GM12878 (cell line): Measurements from ENCODE around the gene CIROP. TPM values are rescaled to one million over a fixed set of nuclear protein-coding genes. Genes with fewer than 3 reads are reported as not detected.
A peak's percentile ranks its signal among the peaks of the same experiment; 100 is the strongest.

Experiments used
- ATAC-seq: fragments of 200-7000 bp; cut with Tn5 transposase; 3 replicates; pipeline ENCODE4 v1.9.1; 2020; ENCODE audit warnings: mild to moderate bottlenecking, moderate library complexity
- BruUV-seq: library from RNA; stranded (reverse); fragments of 400-500 nt; replicated peaks from 2 replicates; lab custom pipeline; 2021; lab: Mats Ljungman, UMichigan
- CTCF ChIA-PET: fragments of 300-600 bp; sonication (Branson Sonifier 250); formaldehyde crosslinking; extraction: SDS; loops from one replicate; lab custom pipeline; 2021; ENCODE audit warnings: inconsistent platforms; lab: Yijun Ruan, JAX
- POLR2A ChIA-PET: fragments of 350-600 bp; formaldehyde crosslinking; extraction: SDS; loops from one replicate; lab custom pipeline; 2021; ENCODE audit warnings: inconsistent platforms; lab: Charles Lee
- RAD21 ChIA-PET: fragments of 300-600 bp; sonication (Branson Sonifier 250); formaldehyde crosslinking; loops from one replicate; lab custom pipeline; 2023; ENCODE audit warnings: antibody characterized with exemption; ENCODE audit not compliant: unreplicated experiment; lab: Charles Lee
- SMC1A ChIA-PET: fragments of 300-600 bp; sonication (Branson Sonifier 250); formaldehyde crosslinking; loops from one replicate; lab custom pipeline; 2023; ENCODE audit not compliant: unreplicated experiment, uncharacterized antibody; lab: Charles Lee
- DNase-seq: peaks from one replicate; pipeline ENCODE4 v3.0.0-alpha.2; 2011; ENCODE audit warnings: low read depth, low spot score
- FAIRE-seq: peaks from 3 replicates; lab custom pipeline; 2011; peaks lifted over from hg19 to GRCh38; lab: Jason Lieb, UNC
- H2AFZ ChIP-seq: 2 replicates; pipeline ENCODE4 v1.6.0; 2011; ENCODE audit warnings: low read depth, low read length, control low read depth; ENCODE audit not compliant: control insufficient read depth
- H3K27ac ChIP-seq: 2 replicates; pipeline ENCODE4 v1.5.1; 2011; ENCODE audit warnings: control low read depth; ENCODE audit not compliant: control insufficient read depth, insufficient read depth
- H3K27me3 ChIP-seq, 2 experiments: replicated peaks in 1 of 2; 2 replicates each; pipeline versions ENCODE4 v1.6.0 to v1.6.1; 2011; ENCODE audit warnings: low read length in 1 of 2; ENCODE audit not compliant: control insufficient read depth in 2 of 2, insufficient read depth in 2 of 2
- H3K36me3 ChIP-seq, 2 experiments: 2 replicates each; pipeline ENCODE4 v1.5.1; 2011; ENCODE audit warnings: low read length in 1 of 2; ENCODE audit not compliant: control insufficient read depth in 2 of 2, insufficient read depth in 2 of 2
- H3K4me1 ChIP-seq: 2 replicates; pipeline ENCODE4 v1.6.1; 2011; ENCODE audit warnings: mild to moderate bottlenecking, low read length, moderate library complexity, mixed read lengths; ENCODE audit not compliant: control insufficient read depth, insufficient read depth
- H3K4me2 ChIP-seq: 2 replicates; pipeline ENCODE4 v1.6.0; 2011; ENCODE audit warnings: control low read depth; ENCODE audit not compliant: control insufficient read depth, insufficient read depth
- H3K4me3 ChIP-seq: fragments of 200-600 bp; sonication (generic); 2 replicates; pipeline ENCODE4 v1.5.1; 2016
- H3K79me2 ChIP-seq: 2 replicates; pipeline ENCODE4 v1.6.0; 2011; ENCODE audit warnings: low read length; ENCODE audit not compliant: control insufficient read depth, insufficient read depth
- H3K9ac ChIP-seq: 2 replicates; pipeline ENCODE4 v1.8.0; 2011; ENCODE audit warnings: low read length, control low read depth, mixed read lengths; ENCODE audit not compliant: control insufficient read depth, insufficient read depth
- H3K9me3 ChIP-seq: replicated peaks from 3 replicates; pipeline ENCODE4 v1.5.1; 2011; ENCODE audit warnings: mild to moderate bottlenecking, low read length; ENCODE audit not compliant: control insufficient read depth, insufficient read depth
- H4K20me1 ChIP-seq: 2 replicates; pipeline ENCODE4 v1.6.0; 2011; ENCODE audit not compliant: control insufficient read depth, insufficient read depth
- ASH2L ChIP-seq: fragments of 300-600, 200-600 bp; sonication (generic); IDR thresholded peaks from 2 replicates; pipeline ENCODE4 v1.6.1; 2017; ENCODE audit warnings: low read depth, mild to moderate bottlenecking, borderline replicate concordance
- BCL11A ChIP-seq: IDR thresholded peaks from 2 replicates; pipeline ENCODE4 v1.6.1; 2011; ENCODE audit warnings: low read depth, low read length
- BHLHE40 ChIP-seq, 2 experiments: fragments of 450-650 bp in 1 of 2; IDR thresholded peaks; 2 replicates each; pipeline ENCODE4 v1.6.1; 2011 to 2017; ENCODE audit warnings: low read depth in 2 of 2, borderline replicate concordance in 1 of 2, improper control_type of control experiment in 1 of 2, low read length in 1 of 2, mild to moderate bottlenecking in 1 of 2
- E2F4 ChIP-seq: IDR thresholded peaks from 2 replicates; pipeline ENCODE4 v1.6.1; 2012; ENCODE audit warnings: low read depth, low read length, improper control_type of control experiment
- HCFC1 ChIP-seq: fragments of 150-350 bp; IDR thresholded peaks from 2 replicates; pipeline ENCODE4 v1.6.1; 2014; ENCODE audit warnings: low read length
- MEF2B ChIP-seq: fragments of 450-650 bp; IDR thresholded peaks from 2 replicates; pipeline ENCODE4 v1.6.1; 2018; ENCODE audit warnings: mild to moderate bottlenecking, moderate library complexity; ENCODE audit not compliant: partially characterized antibody, poor library complexity, severe bottlenecking
- NFIC ChIP-seq: IDR thresholded peaks from 2 replicates; pipeline ENCODE4 v1.6.1; 2012; ENCODE audit warnings: low read depth, mild to moderate bottlenecking, inconsistent platforms, low read length, moderate library complexity
- NFYA ChIP-seq: IDR thresholded peaks from 2 replicates; pipeline ENCODE4 v1.6.1; 2011; ENCODE audit warnings: low read depth, mild to moderate bottlenecking, low read length, improper control_type of control experiment, borderline replicate concordance
- NKRF ChIP-seq: fragments of 450-650 bp; conservative IDR thresholded peaks from 2 replicates; pipeline ENCODE4 v1.6.1; 2017; ENCODE audit warnings: mild to moderate bottlenecking, moderate library complexity
- POLR2AphosphoS5 ChIP-seq: IDR thresholded peaks from 2 replicates; pipeline ENCODE4 v1.6.1; 2011; ENCODE audit warnings: mild to moderate bottlenecking, low read length, inconsistent platforms
- POU2F2 ChIP-seq: IDR thresholded peaks from 3 replicates; pipeline ENCODE4 v1.6.1; 2011; ENCODE audit warnings: low read depth, mild to moderate bottlenecking, low read length, borderline replicate concordance
- RELB ChIP-seq: fragments of 450-650 bp; IDR thresholded peaks from 2 replicates; pipeline ENCODE4 v1.6.1; 2017; ENCODE audit warnings: low read depth, mild to moderate bottlenecking, moderate library complexity
- SMAD5 ChIP-seq: IDR thresholded peaks from 2 replicates; pipeline ENCODE4 v1.6.1; 2016; ENCODE audit warnings: antibody characterized with exemption, low read depth
- SMARCA5 ChIP-seq: fragments of 450-650 bp; IDR thresholded peaks from 2 replicates; pipeline ENCODE4 v1.6.1; 2017; ENCODE audit warnings: mild to moderate bottlenecking
- SREBF1 ChIP-seq: IDR thresholded peaks from 2 replicates; pipeline ENCODE4 v1.6.1; 2012; ENCODE audit warnings: mild to moderate bottlenecking, low read length
- YY1 ChIP-seq: IDR thresholded peaks from 2 replicates; pipeline ENCODE4 v1.6.1; 2011; ENCODE audit warnings: low read depth, mild to moderate bottlenecking, low read length
- ZNF384 ChIP-seq: IDR thresholded peaks from 2 replicates; pipeline ENCODE4 v1.6.1; 2012; ENCODE audit warnings: low read depth, mild to moderate bottlenecking, low read length, improper control_type of control experiment, borderline replicate concordance
- WGBS: methylation state at CpG from one replicate; pipeline ENCODE4 v1.1.6; 2016; ENCODE audit warnings: low lambda C conversion rate; ENCODE audit not compliant: insufficient replicate concordance, insufficient coverage; ENCODE audit errors: missing lambda C conversion rate; 5-methylcytosine and 5-hydroxymethylcytosine counted together
- in situ Hi-C: fragments of 300-500 bp; cut with MboI; formaldehyde crosslinking; loops from 9 replicates; pipeline ENCODE4 v1.14.3; 2018; ENCODE audit warnings: mixed read lengths
- intact Hi-C: fragments of 100-400 bp; cut with micrococcal nuclease; formaldehyde crosslinking; loops from one replicate; pipeline ENCODE4 v1.14.2; 2022; ENCODE audit not compliant: unreplicated experiment
- polyA plus RNA-seq, 11 experiments: library from polyadenylated mRNA; depleted of rRNA in 4 of 11; unstranded in 6 of 11; stranded (reverse) in 5 of 11; fragments of >200 nt; fragmentation: Nextera tagmentation in 4 of 11; fragmentation: Illumina TruSeq in 1 of 11; extraction: Ambion mirVana in 4 of 11; extraction: Trizol in 1 of 11; gene quantifications; 1 replicate in 1 of 11; 2 replicates in 10 of 11; pipeline versions ENCODE4 v1.2.1 to v1.2.3, GENCODE V29; 2011 to 2016; ENCODE audit warnings: inconsistent platforms in 2 of 11, missing spikeins in 2 of 11, low read depth in 1 of 11
- total RNA-seq, 4 experiments: library from RNA; depleted of rRNA in 3 of 4; stranded (reverse); fragments of >200 nt in 3 of 4; fragmentation: Illumina TruSeq in 1 of 4; extraction: Trizol in 1 of 4; gene quantifications; 2 replicates each; pipeline versions ENCODE4 v1.2.1 to v1.2.3, GENCODE V29; 2013 to 2021
- TF ChIP-seq, protein P1 (sequence below): IDR thresholded peaks from 2 replicates; pipeline ENCODE4 v1.6.1; 2012; ENCODE audit warnings: low read depth, low read length, improper control_type of control experiment

The CIROP gene
- total and polyA plus RNA-seq, 10 of the 15 experiments (the other 5 are each of a cell fraction or from before 2014, with no cell fraction given), result not detected

- Histone ChIP-seq H3K4me1 (peaks cover 3% of the 10 kb centered on the region; the same call in 1 of the 2 replicates), H3K79me2 (peaks cover 58% of the 10 kb centered on the region), H3K27me3 (no peaks in the 10 kb centered on the region), H4K20me1 (0 out of 2 replicates have a peak, but pooled peaks cover 7% of the 10 kb centered on the region), H3K4me2 (peak within 1 kb of the TSS; percentile 88), H3K36me3 (peaks cover 2 to 30% of the 10 kb centered on the region in 2 experiments), H2AFZ (peak within 1 kb of the TSS; percentile 99), H3K4me3 (peak within 1 kb of the TSS; percentile 92), H3K9ac (peak within 1 kb of the TSS; percentile 91), H3K9me3 (no peaks in the 10 kb centered on the region), H3K27ac (peak within 1 kb of the TSS; percentile 99)
- TSS peak; percentile 79 for BruUV-seq
- intact Hi-C loops (no loop called here), in situ Hi-C loops (no loop called here)
- DNase-seq (peak; percentile 65), ATAC-seq (peak; percentile 75), FAIRE-seq (no peak)
- ChIA-PET RAD21 (interaction anchor here (0.7 to 2.5 kb wide), 13 partner anchors 12 to 618 kb away, joined by 3 to 23 read pairs (median 6); partner anchors contain the start of genes HOMEZ, PABPN1, PPP1R3E and RBM23), POLR2A (interaction anchor here (0.8 to 2.3 kb wide), 19 partner anchors 9 to 685 kb away, joined by 3 to 19 read pairs (median 5); partner anchors contain the start of genes CDH24, DAD1, HAUS4 and PABPN1), SMC1A (interaction anchor here (0.5 to 3.0 kb wide), 21 partner anchors 9 to 1638 kb away, joined by 3 to 15 read pairs (median 4); partner anchors contain the start of genes CIROP, PPP1R3E, PRMT5 and SLC7A8), CTCF (interaction anchor here (0.6 to 3.7 kb wide), 28 partner anchors 9 to 1020 kb away, joined by 3 to 65 read pairs (median 4); partner anchors contain the start of genes CDH24, CEBPE, PABPN1 and PRMT5)
- whole genome bisulfite sequencing, result under 1% methylated on average over 55 of the region's 55 CpGs
- TF ChIP-seq SREBF1 (no peak), POU2F2 (peak; percentile 17; the same call in 1 of the 3 replicates), ASH2L (peak; percentile 76; the same call in 1 of the 2 replicates), NFIC (no peak), POLR2AphosphoS5 (peak; percentile 90), SMAD5 (peak; percentile 24; the same call in 1 of the 2 replicates), ZNF384 (no peak), BCL11A (0 out of 2 replicates have a peak, but pooled peaks have one; percentile 13), SMARCA5 (0 out of 2 replicates have a peak, but pooled peaks have one; percentile 57), BHLHE40 (IDR thresholded peaks at IDR 0.05; ENCODE audit: borderline replicate concordance in 1 of 2, low read depth in 2 of 2, low read length in 1 of 2) (peak in 1 of 2 experiments; percentile 47; a peak in 1 of 4 replicates), E2F4 (peak; percentile 48; the same call in 1 of the 2 replicates), YY1 (peak; percentile 97), NFYA (no peak), RELB (0 out of 2 replicates have a peak, but pooled peaks have one; percentile 8), MEF2B (peak; percentile 11), HCFC1 (0 out of 2 replicates have a peak, but pooled peaks have one; percentile 8), NKRF (peak; percentile 77)
- TF ChIP-seq, protein P1, sequence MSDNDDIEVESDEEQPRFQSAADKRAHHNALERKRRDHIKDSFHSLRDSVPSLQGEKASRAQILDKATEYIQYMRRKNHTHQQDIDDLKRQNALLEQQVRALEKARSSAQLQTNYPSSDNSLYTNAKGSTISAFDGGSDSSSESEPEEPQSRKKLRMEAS, result peak; percentile 9; the same call in 1 of the 2 replicates
These were observed 10.1 kb downstream of the CIROP start, which contains the start of gene ACIN1 for GRCh38 chr14:23094666-23095195. Gene ACIN1, minus strand, starts transcription at chr14:23095136. Its CDS starts 24 bp downstream, at chr14:23095112.
